Neural cell (in vitro differentiated cells): ENCODE measurements around the gene DCUN1D3.

ENCODE experiments used
- CTCF ChIP-seq: fragments of 450-650 bp; IDR thresholded peaks from 2 replicates; pipeline ENCODE4 v1.5.1; 2014; ENCODE audit warnings: antibody characterized with exemption, mild to moderate bottlenecking, moderate library complexity; ENCODE audit not compliant: poor library complexity, severe bottlenecking
- EZH2 ChIP-seq: fragments of 200-600, 300-800 bp; shearing (Covaris generic), sonication (generic); IDR thresholded peaks from 2 replicates; pipeline ENCODE4 v1.6.1; 2014; ENCODE audit warnings: antibody characterized with exemption, low read length, borderline replicate concordance, mild to moderate bottlenecking; ENCODE audit not compliant: insufficient read depth, poor library complexity, severe bottlenecking
- POLR2AphosphoS5 ChIP-seq: IDR thresholded peaks from 2 replicates; pipeline ENCODE4 v1.6.1; 2012

GRCh38 chr16:20854963-20855362, 45.2 kb downstream of the DCUN1D3 start:
- TF ChIP-seq CTCF, result no peak
- no peak for TF ChIP-seq POLR2AphosphoS5
- no peak for TF ChIP-seq EZH2
